SK-N-SH (cell line): Measurements from ENCODE around the gene SASH1. TPM values are rescaled to one million over a fixed set of nuclear protein-coding genes. Genes with fewer than 3 reads are reported as not detected.

Source experiments
- CTCF ChIA-PET: fragments of 300-600, 350-600 bp; formaldehyde crosslinking; extraction: SDS; loops from one replicate; lab custom pipeline; 2021; lab: Yijun Ruan, JAX
- POLR2A ChIA-PET: fragments of 350-600 bp; sonication (Branson Sonifier 250); formaldehyde crosslinking; extraction: SDS; loops from one replicate; lab custom pipeline; 2020; ENCODE audit warnings: antibody characterized with exemption, inconsistent platforms; lab: Yijun Ruan, JAX
- DNase-seq: peaks from one replicate; pipeline ENCODE4 v3.0.0; 2012
- H2AFZ ChIP-seq: fragments of 200-600 bp; sonication (generic); 2 replicates; pipeline ENCODE4 v1.8.1; 2016; ENCODE audit warnings: antibody characterized with exemption, mild to moderate bottlenecking, low read depth
- H3F3A ChIP-seq: fragments of 200-600 bp; sonication (generic); replicated peaks from 2 replicates; pipeline ENCODE3; 2016; ENCODE audit warnings: antibody characterized with exemption, mild to moderate bottlenecking; ENCODE audit not compliant: insufficient read depth
- H3K27ac ChIP-seq, 2 experiments: fragments of 200-500 bp in 1 of 2; fragments of 200-600 bp in 1 of 2; sonication (Bioruptor generic) in 1 of 2; sonication (generic), shearing (Covaris generic) in 1 of 2; 2 replicates each; pipeline versions ENCODE4 v1.5.1 to v1.6.1; 2014 to 2016; ENCODE audit warnings: low read depth in 2 of 2, inconsistent platforms in 1 of 2, low read length in 1 of 2, mild to moderate bottlenecking in 1 of 2, mixed read lengths in 1 of 2
- H3K27me3 ChIP-seq: fragments of 200-600 bp; sonication (generic), shearing (Covaris generic); 2 replicates; pipeline ENCODE4 v1.6.1; 2016; ENCODE audit warnings: mixed run types; ENCODE audit not compliant: insufficient read depth
- H3K36me3 ChIP-seq, 2 experiments: fragments of 200-500 bp in 1 of 2; fragments of 200-600 bp in 1 of 2; sonication (Bioruptor generic) in 1 of 2; sonication (generic) in 1 of 2; replicated peaks in 1 of 2; 2 replicates each; pipeline versions ENCODE3 to v1.5.1; 2014 to 2016; ENCODE audit warnings: low read length in 1 of 2, mild to moderate bottlenecking in 1 of 2; ENCODE audit not compliant: insufficient read depth in 2 of 2, control insufficient read depth in 1 of 2
- H3K4me1 ChIP-seq, 2 experiments: fragments of 200-500 bp in 1 of 2; fragments of 200-600 bp in 1 of 2; sonication (Bioruptor generic) in 1 of 2; sonication (generic), shearing (Covaris generic) in 1 of 2; 2 replicates each; pipeline versions ENCODE4 v1.5.1 to v1.6.1; 2014 to 2016; ENCODE audit warnings: low read depth in 1 of 2, low read length in 1 of 2, mixed run types in 1 of 2; ENCODE audit not compliant: insufficient read depth in 2 of 2, control insufficient read depth in 1 of 2
- H3K4me2 ChIP-seq: fragments of 200-600 bp; sonication (generic), shearing (Covaris generic); 2 replicates; pipeline ENCODE4 v1.6.1; 2017; ENCODE audit warnings: mixed run types
- H3K4me3 ChIP-seq, 2 experiments: fragments of 200-500 bp in 1 of 2; fragments of 200-600 bp in 1 of 2; sonication (Bioruptor generic) in 1 of 2; sonication (generic), shearing (Covaris generic) in 1 of 2; 2 replicates each; pipeline versions ENCODE4 v1.5.1 to v1.8.1; 2014 to 2016; ENCODE audit warnings: low read depth in 2 of 2, inconsistent platforms in 1 of 2, low read length in 1 of 2, mild to moderate bottlenecking in 1 of 2, mixed read lengths in 1 of 2, moderate library complexity in 1 of 2
- H3K79me2 ChIP-seq: fragments of 200-600 bp; sonication (generic); 2 replicates; pipeline ENCODE4 v1.8.1; 2017; ENCODE audit warnings: mild to moderate bottlenecking; ENCODE audit not compliant: insufficient read depth
- H3K9ac ChIP-seq: fragments of 200-600 bp; sonication (generic); 2 replicates; pipeline ENCODE4 v1.6.1; 2017; ENCODE audit warnings: mixed run types
- H3K9me2 ChIP-seq: fragments of 200-600 bp; sonication (generic); 2 replicates; pipeline ENCODE4 v1.6.1; 2017; ENCODE audit warnings: mixed run types
- H3K9me3 ChIP-seq: fragments of 200-600 bp; sonication (generic); 2 replicates; pipeline ENCODE4 v1.6.1; 2017; ENCODE audit warnings: mixed run types, mild to moderate bottlenecking, moderate library complexity
- H4K20me1 ChIP-seq: fragments of 200-600 bp; sonication (generic); 2 replicates; pipeline ENCODE4 v1.6.1; 2017; ENCODE audit warnings: mild to moderate bottlenecking, mixed run types; ENCODE audit not compliant: insufficient read depth
- ELF1 ChIP-seq: IDR thresholded peaks from 2 replicates; pipeline ENCODE4 v1.4.0; 2012
- GATA2 ChIP-seq: sonication (generic); formaldehyde crosslinking; IDR thresholded peaks from 2 replicates; pipeline ENCODE4 v1.5.0; 2020; ENCODE audit warnings: mild to moderate bottlenecking, missing genetic modification reagents
- JUND ChIP-seq: IDR thresholded peaks from 2 replicates; pipeline ENCODE4 v1.4.0; 2012
- MXI1 ChIP-seq: IDR thresholded peaks from 2 replicates; pipeline ENCODE4 v1.6.1; 2012; ENCODE audit warnings: mild to moderate bottlenecking, low read depth, low read length, improper control_type of control experiment
- RAD21 ChIP-seq: IDR thresholded peaks from 2 replicates; pipeline ENCODE4 v1.6.1; 2012; ENCODE audit warnings: mild to moderate bottlenecking, low read length
- REST ChIP-seq: IDR thresholded peaks from 2 replicates; pipeline ENCODE4 v1.6.1; 2012; ENCODE audit warnings: mild to moderate bottlenecking, low read depth, low read length, moderate library complexity
- RFX5 ChIP-seq: IDR thresholded peaks from 2 replicates; pipeline ENCODE4 v1.6.1; 2012; ENCODE audit warnings: mild to moderate bottlenecking, improper control_type of control experiment, low read length
- RXRA ChIP-seq: IDR thresholded peaks from 2 replicates; pipeline ENCODE4 v1.4.0; 2012; ENCODE audit warnings: low read depth, mild to moderate bottlenecking, borderline replicate concordance
- SMC3 ChIP-seq: IDR thresholded peaks from 2 replicates; pipeline ENCODE4 v1.6.1; 2012; ENCODE audit warnings: low read depth, low read length, improper control_type of control experiment
- TAF1 ChIP-seq: IDR thresholded peaks from 2 replicates; pipeline ENCODE4 v1.6.1; 2012; ENCODE audit warnings: low read depth, mild to moderate bottlenecking, low read length, moderate library complexity, borderline replicate concordance
- TCF12 ChIP-seq: IDR thresholded peaks from 2 replicates; pipeline ENCODE4 v1.4.0; 2012
- TEAD4 ChIP-seq: IDR thresholded peaks from 2 replicates; pipeline ENCODE4 v1.4.0; 2012; ENCODE audit warnings: mild to moderate bottlenecking, borderline replicate concordance; ENCODE audit not compliant: insufficient read depth
- WGBS: methylation state at CpG from one replicate; pipeline ENCODE4 v1.1.6; 2017; ENCODE audit warnings: low lambda C conversion rate; 5-methylcytosine and 5-hydroxymethylcytosine counted together
- polyA plus RNA-seq, 3 experiments: library from polyadenylated mRNA; depleted of rRNA; stranded (reverse); fragments of >200 nt; gene quantifications; 2 replicates each; pipeline ENCODE4 v1.2.3, GENCODE V29; 2012

The SASH1 gene
- polyA plus RNA-seq, 1 of the 3 experiments (the other 2 are of a cell fraction), result 19.8 TPM

GRCh38 chr6:148385379-148385778 is 42.7 kb downstream of the SASH1 start:
- ChIA-PET POLR2A (no interaction called here), CTCF (no interaction called here)
- Histone ChIP-seq H3K27me3 (no peaks in the 10 kb centered on the region), H3K4me2 (no peak overlapping the region), H3K4me3 (no peak overlapping the region), H3K9ac (no peak overlapping the region), H3K36me3 (no peaks in the 10 kb centered on the region), H2AFZ (no peak overlapping the region), H3K4me1 (peaks cover 0 to 6% of the 10 kb centered on the region in 2 experiments; a peak in 1 of 4 replicates), H3K79me2 (peaks cover 71% of the 10 kb centered on the region), H3F3A (peaks cover 6% of the 10 kb centered on the region), H3K9me3 (no peaks in the 10 kb centered on the region), H4K20me1 (0 out of 2 replicates have a peak, but pooled peaks cover 3% of the 10 kb centered on the region), H3K27ac (no peak overlapping the region), H3K9me2 (no peaks in the 10 kb centered on the region)
- TF ChIP-seq SMC3 (no peak), JUND (no peak), REST (no peak), RAD21 (no peak), TEAD4 (no peak)
- WGBS, result 94% methylated on average over 1 of the region's 2 CpGs
- DNase-seq, result no peak

GRCh38 chr6:148388521-148388920 is 45.9 kb downstream of the SASH1 start:
- no peaks in the 10 kb centered on the region for H3K4me1 ChIP-seq
- H3K4me3 ChIP-seq, result no peak overlapping the region
- no peak for TF ChIP-seq MXI1
- no peak for TF ChIP-seq TCF12
- TF ChIP-seq TAF1, result no peak
- TF ChIP-seq RXRA, result no peak
- TF ChIP-seq SMC3, result no peak
- TF ChIP-seq ELF1, result no peak
- TF ChIP-seq RFX5, result no peak
- TF ChIP-seq GATA2, result no peak
- TF ChIP-seq, all 33 proteins: peak for 0
- Histone ChIP-seq H3F3A (no peaks in the 10 kb centered on the region), H3K4me2 (no peak overlapping the region), H3K27ac (no peak overlapping the region), H3K36me3 (peaks cover 0 to 12% of the 10 kb centered on the region in 2 experiments), H3K9me2 (no peaks in the 10 kb centered on the region), H3K79me2 (peaks cover 56% of the 10 kb centered on the region), H2AFZ (no peak overlapping the region), H3K9me3 (no peaks in the 10 kb centered on the region), H3K9ac (no peak overlapping the region), H3K27me3 (no peaks in the 10 kb centered on the region), H4K20me1 (0 out of 2 replicates have a peak, but pooled peaks cover 3% of the 10 kb centered on the region)
- ChIA-PET CTCF (no interaction called here), POLR2A (no interaction called here)
- no peak for DNase-seq
- WGBS, result 83% methylated on average over 5 of the region's 5 CpGs
